Measurements from ENCODE around the gene TMEM88. TPM values are rescaled to one million over a fixed set of nuclear protein-coding genes. Genes with fewer than 3 reads are reported as not detected.
A peak's percentile ranks its signal among the peaks of the same experiment; 100 is the strongest.

The TMEM88 gene
- total and polyA plus RNA-seq, 2 of the 13 experiments (the other 11 are each of a cell fraction or from before 2014, with no cell fraction given): 0.31 to 0.66 TPM

DNA sequence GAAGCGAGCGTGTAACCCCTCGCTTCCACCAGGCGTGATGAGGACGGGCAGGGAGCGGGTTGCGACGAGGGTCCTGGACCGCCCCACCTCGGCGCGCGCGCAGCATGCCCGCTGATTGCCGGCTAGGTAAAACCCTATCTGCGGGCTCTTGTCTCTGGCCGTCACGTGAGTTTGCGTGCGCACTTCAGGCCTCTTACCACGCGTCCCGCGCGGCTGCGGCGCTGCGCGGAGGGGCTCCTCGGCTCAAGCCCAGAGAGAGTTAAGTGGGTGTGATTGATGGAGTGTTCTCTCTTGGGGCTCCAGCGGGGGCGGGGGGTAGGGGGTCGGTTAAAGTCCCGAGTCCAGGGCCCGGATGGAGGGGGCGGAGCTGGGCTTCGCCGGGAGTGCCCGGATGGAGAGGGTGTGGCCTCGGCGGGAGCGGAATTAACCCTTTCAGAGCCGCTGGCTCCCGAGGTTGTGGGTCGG is 12.9 kb upstream of the TMEM88 start (continued):
- TF ChIP-seq, protein P1, sequence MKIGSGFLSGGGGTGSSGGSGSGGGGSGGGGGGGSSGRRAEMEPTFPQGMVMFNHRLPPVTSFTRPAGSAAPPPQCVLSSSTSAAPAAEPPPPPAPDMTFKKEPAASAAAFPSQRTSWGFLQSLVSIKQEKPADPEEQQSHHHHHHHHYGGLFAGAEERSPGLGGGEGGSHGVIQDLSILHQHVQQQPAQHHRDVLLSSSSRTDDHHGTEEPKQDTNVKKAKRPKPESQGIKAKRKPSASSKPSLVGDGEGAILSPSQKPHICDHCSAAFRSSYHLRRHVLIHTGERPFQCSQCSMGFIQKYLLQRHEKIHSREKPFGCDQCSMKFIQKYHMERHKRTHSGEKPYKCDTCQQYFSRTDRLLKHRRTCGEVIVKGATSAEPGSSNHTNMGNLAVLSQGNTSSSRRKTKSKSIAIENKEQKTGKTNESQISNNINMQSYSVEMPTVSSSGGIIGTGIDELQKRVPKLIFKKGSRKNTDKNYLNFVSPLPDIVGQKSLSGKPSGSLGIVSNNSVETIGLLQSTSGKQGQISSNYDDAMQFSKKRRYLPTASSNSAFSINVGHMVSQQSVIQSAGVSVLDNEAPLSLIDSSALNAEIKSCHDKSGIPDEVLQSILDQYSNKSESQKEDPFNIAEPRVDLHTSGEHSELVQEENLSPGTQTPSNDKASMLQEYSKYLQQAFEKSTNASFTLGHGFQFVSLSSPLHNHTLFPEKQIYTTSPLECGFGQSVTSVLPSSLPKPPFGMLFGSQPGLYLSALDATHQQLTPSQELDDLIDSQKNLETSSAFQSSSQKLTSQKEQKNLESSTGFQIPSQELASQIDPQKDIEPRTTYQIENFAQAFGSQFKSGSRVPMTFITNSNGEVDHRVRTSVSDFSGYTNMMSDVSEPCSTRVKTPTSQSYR (CRISPR knock-in tag; IDR thresholded peaks at IDR 0.05; ENCODE audit: borderline replicate concordance): no peak; the same call in 1 of the 2 replicates
- TF ChIP-seq ZHX2 (IDR thresholded peaks at IDR 0.05; ENCODE audit: low read depth): no peak
- no peak for TF ChIP-seq ZHX2 (CRISPR knock-in tag; IDR thresholded peaks at IDR 0.05; ENCODE audit: borderline replicate concordance)
- no peak for TF ChIP-seq ZFP36L2 (CRISPR knock-in tag; IDR thresholded peaks at IDR 0.05)
- no peak for TF ChIP-seq ZC3H13 (CRISPR knock-in tag; IDR thresholded peaks at IDR 0.05)
- TF ChIP-seq TGIF2 (CRISPR knock-in tag; IDR thresholded peaks at IDR 0.05): no peak; the same call in 1 of the 2 replicates
- peak; percentile 86 for TF ChIP-seq PRDM15 (CRISPR knock-in tag; IDR thresholded peaks at IDR 0.05)
- TF ChIP-seq, protein P2, sequence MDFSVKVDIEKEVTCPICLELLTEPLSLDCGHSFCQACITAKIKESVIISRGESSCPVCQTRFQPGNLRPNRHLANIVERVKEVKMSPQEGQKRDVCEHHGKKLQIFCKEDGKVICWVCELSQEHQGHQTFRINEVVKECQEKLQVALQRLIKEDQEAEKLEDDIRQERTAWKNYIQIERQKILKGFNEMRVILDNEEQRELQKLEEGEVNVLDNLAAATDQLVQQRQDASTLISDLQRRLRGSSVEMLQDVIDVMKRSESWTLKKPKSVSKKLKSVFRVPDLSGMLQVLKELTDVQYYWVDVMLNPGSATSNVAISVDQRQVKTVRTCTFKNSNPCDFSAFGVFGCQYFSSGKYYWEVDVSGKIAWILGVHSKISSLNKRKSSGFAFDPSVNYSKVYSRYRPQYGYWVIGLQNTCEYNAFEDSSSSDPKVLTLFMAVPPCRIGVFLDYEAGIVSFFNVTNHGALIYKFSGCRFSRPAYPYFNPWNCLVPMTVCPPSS (IDR thresholded peaks at IDR 0.05): no peak
- TF ChIP-seq, protein P3, sequence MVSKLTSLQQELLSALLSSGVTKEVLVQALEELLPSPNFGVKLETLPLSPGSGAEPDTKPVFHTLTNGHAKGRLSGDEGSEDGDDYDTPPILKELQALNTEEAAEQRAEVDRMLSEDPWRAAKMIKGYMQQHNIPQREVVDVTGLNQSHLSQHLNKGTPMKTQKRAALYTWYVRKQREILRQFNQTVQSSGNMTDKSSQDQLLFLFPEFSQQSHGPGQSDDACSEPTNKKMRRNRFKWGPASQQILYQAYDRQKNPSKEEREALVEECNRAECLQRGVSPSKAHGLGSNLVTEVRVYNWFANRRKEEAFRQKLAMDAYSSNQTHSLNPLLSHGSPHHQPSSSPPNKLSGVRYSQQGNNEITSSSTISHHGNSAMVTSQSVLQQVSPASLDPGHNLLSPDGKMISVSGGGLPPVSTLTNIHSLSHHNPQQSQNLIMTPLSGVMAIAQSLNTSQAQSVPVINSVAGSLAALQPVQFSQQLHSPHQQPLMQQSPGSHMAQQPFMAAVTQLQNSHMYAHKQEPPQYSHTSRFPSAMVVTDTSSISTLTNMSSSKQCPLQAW (CRISPR knock-in tag; IDR thresholded peaks at IDR 0.05): no peak

Measured in HepG2 (cell line).